ENCODE data around the gene AKNA. TPM values are rescaled to one million over a fixed set of nuclear protein-coding genes. Genes with fewer than 3 reads are reported as not detected.

The AKNA gene
- total RNA-seq, 1 experiment from 2014 or later: 14.4 TPM

- CTCF ChIA-PET: no interaction called here
- Histone ChIP-seq H3K27me3 (ENCODE audit: insufficient read depth, low read depth) (no peaks in the 10 kb centered on the region), H3K79me2 (ENCODE audit: low read depth) (no peaks in the 10 kb centered on the region), H3K9me2 (ENCODE audit: insufficient read depth) (no peaks in the 10 kb centered on the region), H3F3A (ENCODE audit: insufficient read depth, low read depth) (peaks cover 11% of the 10 kb centered on the region; the same call in 1 of the 2 replicates), H3K36me3 (ENCODE audit: low read depth) (no peaks in the 10 kb centered on the region), H3K9me3 (ENCODE audit: insufficient read depth, low read depth) (no peaks in the 10 kb centered on the region), H4K20me1 (ENCODE audit: insufficient read depth) (no peaks in the 10 kb centered on the region), H3K27ac (no peak overlapping the region), H3K4me1 (replicated peaks; ENCODE audit: insufficient read depth) (peaks cover 13% of the 10 kb centered on the region), H3K4me3 (no peak overlapping the region), H2AFZ (no peak overlapping the region), H3K4me2 (no peak overlapping the region)
- POLR2A ChIA-PET (ENCODE audit: unreplicated experiment): no interaction called here
- BruUV-seq (replicated peaks): no TSS peak
- intact Hi-C loops (cut with micrococcal nuclease; ENCODE audit: unreplicated experiment): no loop called here
- DNase-seq: no peak
- TF ChIP-seq CTCF (conservative IDR thresholded peaks at IDR 0.05) (no peak), EZH2 (IDR thresholded peaks at IDR 0.05; ENCODE audit: low read depth) (no peak)
Observed at GRCh38 chr9:114370968-114371320, 16.8 kb downstream of the AKNA start.

- Histone ChIP-seq H4K20me1 (ENCODE audit: insufficient read depth) (no peaks in the 10 kb centered on the region), H2AFZ (no peak overlapping the region), H3K9me2 (ENCODE audit: insufficient read depth) (no peaks in the 10 kb centered on the region), H3K9me3 (ENCODE audit: insufficient read depth, low read depth) (no peaks in the 10 kb centered on the region), H3K36me3 (ENCODE audit: low read depth) (no peaks in the 10 kb centered on the region), H3K4me1 (replicated peaks; ENCODE audit: insufficient read depth) (peaks cover 17% of the 10 kb centered on the region), H3F3A (ENCODE audit: insufficient read depth, low read depth) (peaks cover 15% of the 10 kb centered on the region; the same call in 1 of the 2 replicates), H3K4me2 (no peak overlapping the region), H3K4me3 (no peak overlapping the region), H3K79me2 (ENCODE audit: low read depth) (no peaks in the 10 kb centered on the region), H3K27ac (no peak overlapping the region), H3K27me3 (ENCODE audit: insufficient read depth, low read depth) (no peaks in the 10 kb centered on the region)
- DNase-seq: no peak
- BruUV-seq (replicated peaks): no TSS peak
- no peak for TF ChIP-seq EZH2 (IDR thresholded peaks at IDR 0.05; ENCODE audit: low read depth)
- no peak for TF ChIP-seq CTCF (conservative IDR thresholded peaks at IDR 0.05)
- POLR2A ChIA-PET (ENCODE audit: unreplicated experiment): no interaction called here
- CTCF ChIA-PET: no interaction called here
- intact Hi-C loops (cut with micrococcal nuclease; ENCODE audit: unreplicated experiment): no loop called here
Observed at GRCh38 chr9:114370251-114370967, 17.4 kb downstream of the AKNA start.

- Histone ChIP-seq H3K79me2 (ENCODE audit: low read depth) (no peaks in the 10 kb centered on the region), H3K27me3 (ENCODE audit: insufficient read depth, low read depth) (no peaks in the 10 kb centered on the region), H2AFZ (no peak overlapping the region), H3K4me1 (replicated peaks; ENCODE audit: insufficient read depth) (peaks cover 26% of the 10 kb centered on the region), H3K36me3 (ENCODE audit: low read depth) (no peaks in the 10 kb centered on the region), H3K4me2 (no peak overlapping the region), H3K9me2 (ENCODE audit: insufficient read depth) (no peaks in the 10 kb centered on the region), H4K20me1 (ENCODE audit: insufficient read depth) (no peaks in the 10 kb centered on the region), H3K9me3 (ENCODE audit: insufficient read depth, low read depth) (no peaks in the 10 kb centered on the region), H3F3A (ENCODE audit: insufficient read depth, low read depth) (peaks cover 19% of the 10 kb centered on the region; the same call in 1 of the 2 replicates), H3K27ac (no peak overlapping the region), H3K4me3 (no peak overlapping the region)
- DNase-seq: no peak
- ChIA-PET CTCF (no interaction called here), POLR2A (ENCODE audit: unreplicated experiment) (no interaction called here)
- TF ChIP-seq CTCF (conservative IDR thresholded peaks at IDR 0.05) (no peak), EZH2 (IDR thresholded peaks at IDR 0.05; ENCODE audit: low read depth) (no peak)
- no TSS peak for BruUV-seq (replicated peaks)
- intact Hi-C loops (cut with micrococcal nuclease; ENCODE audit: unreplicated experiment): no loop called here
Observed at GRCh38 chr9:114369216-114370130, 18.3 kb downstream of the AKNA start.

Data from PC-9 (cell line).